ENCODE results near the gene RSPH1. TPM values are rescaled to one million over a fixed set of nuclear protein-coding genes. Genes with fewer than 3 reads are reported as not detected.

RSPH1 gene
- total RNA-seq, 2 donors from 2014 or later = 1.8 to 2.2 TPM

DNA sequence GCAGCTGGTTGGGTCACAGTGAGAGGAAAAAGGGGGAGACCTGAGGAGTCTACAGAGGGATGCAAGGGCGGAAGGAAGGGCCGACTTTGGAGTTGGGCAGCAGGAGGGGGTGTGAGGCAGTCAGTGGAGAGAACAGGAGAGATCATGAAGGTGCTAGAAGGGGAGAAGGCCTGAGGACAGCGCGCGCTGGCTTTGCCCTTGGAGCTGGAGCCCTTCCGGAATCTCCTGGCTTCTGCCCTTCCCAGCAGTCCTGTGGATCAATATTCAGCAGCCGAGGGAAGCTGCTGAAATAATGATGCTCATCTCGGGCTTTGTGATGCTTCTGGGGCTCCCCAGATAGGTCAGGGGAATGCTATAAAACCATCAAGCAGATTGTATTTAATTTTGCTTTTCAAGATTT is 44.4 kb upstream of the RSPH1 start:
- no peaks in the 10 kb centered on the region for H3K9me3 Mint-ChIP-seq
- peaks cover 31% of the 10 kb centered on the region for H3K4me1 Mint-ChIP-seq
- DNase-seq = no peak
- Histone ChIP-seq H3K9me3 (ENCODE audit: control insufficient read depth, low read length) (no peaks in the 10 kb centered on the region), H3K27ac (ENCODE audit: low read depth, low read length) (no peak overlapping the region), H3K4me3 (ENCODE audit: low read length) (no peak overlapping the region), H3K4me1 (ENCODE audit: control insufficient read depth, insufficient read depth, low read length) (no peaks in the 10 kb centered on the region), H3K9ac (ENCODE audit: extremely low read depth, low read length, poor library complexity, severe bottlenecking) (no peak overlapping the region), H3K27me3 (ENCODE audit: control insufficient read depth, insufficient read depth, low read length, poor library complexity, severe bottlenecking) (no peaks in the 10 kb centered on the region), H3K36me3 (ENCODE audit: control insufficient read depth, insufficient read depth, low read length) (peaks cover 5% of the 10 kb centered on the region)
- no peak overlapping the region for H3K4me3 Mint-ChIP-seq
- no peaks in the 10 kb centered on the region for H3K27me3 Mint-ChIP-seq (ENCODE audit: insufficient read depth)
- 77 to 83% methylated on average over 5 to 8 of the region's 8 CpGs for WGBS, 2 experiments (ENCODE audit: insufficient coverage in 1 of 2, insufficient read length in 1 of 2)
- TF ChIP-seq CTCF (conservative IDR thresholded peaks at IDR 0.05) = no peak
- peaks cover 71% of the 10 kb centered on the region for H3K36me3 Mint-ChIP-seq (ENCODE audit: low read depth)
- H3K27ac Mint-ChIP-seq = no peak overlapping the region

DNA sequence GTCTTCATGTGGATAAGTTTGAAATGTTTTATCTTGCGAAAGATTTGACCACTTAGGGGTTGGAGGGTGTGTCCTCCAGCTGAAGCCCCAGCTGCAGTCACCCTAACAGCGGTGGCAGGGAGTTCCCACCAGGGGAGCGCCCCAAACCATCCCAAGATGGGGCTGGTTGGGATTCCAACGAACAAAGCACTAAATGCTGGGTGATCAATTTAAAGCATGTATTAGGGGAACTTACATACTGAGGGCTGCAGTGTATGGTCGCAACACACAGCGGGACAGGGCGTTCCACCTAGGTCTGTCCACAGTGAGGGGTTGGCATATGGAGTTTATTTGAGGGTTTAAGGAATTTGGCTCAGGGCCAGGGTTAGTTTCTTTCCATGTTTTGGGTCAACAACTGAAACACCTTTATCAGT is 43.9 kb upstream of the RSPH1 start:
- H3K27me3 Mint-ChIP-seq (ENCODE audit: insufficient read depth) = no peaks in the 10 kb centered on the region
- peak; percentile 77 for DNase-seq
- H3K27ac ChIP-seq (ENCODE audit: low read depth, low read length) = no peak overlapping the region
- peaks cover 5% of the 10 kb centered on the region for H3K36me3 ChIP-seq (ENCODE audit: control insufficient read depth, insufficient read depth, low read length)
- no peaks in the 10 kb centered on the region for H3K4me1 ChIP-seq (ENCODE audit: control insufficient read depth, insufficient read depth, low read length)
- no peak overlapping the region for H3K4me3 Mint-ChIP-seq
- no peaks in the 10 kb centered on the region for H3K9me3 ChIP-seq (ENCODE audit: control insufficient read depth, low read length)
- H3K9ac ChIP-seq (ENCODE audit: extremely low read depth, low read length, poor library complexity, severe bottlenecking) = no peak overlapping the region
- 80 to 83% methylated on average over 5 to 6 of the region's 7 CpGs for WGBS, 2 experiments (ENCODE audit: insufficient coverage in 1 of 2, insufficient read length in 1 of 2)
- peak; percentile 64 for TF ChIP-seq CTCF (conservative IDR thresholded peaks at IDR 0.05)
- no peaks in the 10 kb centered on the region for H3K9me3 Mint-ChIP-seq
- H3K4me3 ChIP-seq (ENCODE audit: low read length) = no peak overlapping the region
- no peak overlapping the region for H3K27ac Mint-ChIP-seq
- H3K36me3 Mint-ChIP-seq (ENCODE audit: low read depth) = peaks cover 71% of the 10 kb centered on the region
- H3K4me1 Mint-ChIP-seq = peaks cover 31% of the 10 kb centered on the region
- H3K27me3 ChIP-seq (ENCODE audit: control insufficient read depth, insufficient read depth, low read length, poor library complexity, severe bottlenecking) = no peaks in the 10 kb centered on the region

DNA sequence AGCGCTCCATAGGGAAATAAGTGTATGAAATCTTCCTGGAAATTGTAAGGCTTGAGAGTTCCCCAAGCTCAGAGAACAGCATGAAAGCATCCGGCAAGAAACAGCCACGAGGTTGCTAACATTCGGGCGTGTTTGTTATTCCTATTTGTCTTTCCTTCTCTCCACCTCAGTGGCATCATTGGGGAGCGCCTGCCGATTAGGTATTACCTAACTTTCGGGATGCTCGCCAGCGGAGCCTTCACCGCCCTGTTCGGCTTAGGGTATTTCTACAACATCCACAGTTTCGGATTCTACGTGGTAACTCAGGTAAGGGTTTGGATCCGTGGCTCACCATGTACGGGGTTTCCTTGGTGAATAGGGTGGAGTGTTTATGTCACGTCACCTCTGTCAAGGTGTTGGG is 43.3 kb upstream of the RSPH1 start:
- H3K27me3 ChIP-seq (ENCODE audit: control insufficient read depth, insufficient read depth, low read length, poor library complexity, severe bottlenecking) = no peaks in the 10 kb centered on the region
- no peak overlapping the region for H3K27ac ChIP-seq (ENCODE audit: low read depth, low read length)
- Mint-ChIP-seq H3K9me3 (no peaks in the 10 kb centered on the region), H3K36me3 (ENCODE audit: low read depth) (peaks cover 70% of the 10 kb centered on the region), H3K4me1 (peaks cover 26% of the 10 kb centered on the region), H3K27me3 (ENCODE audit: insufficient read depth) (no peaks in the 10 kb centered on the region), H3K27ac (no peak overlapping the region), H3K4me3 (no peak overlapping the region)
- no peaks in the 10 kb centered on the region for H3K4me1 ChIP-seq (ENCODE audit: control insufficient read depth, insufficient read depth, low read length)
- H3K9me3 ChIP-seq (ENCODE audit: control insufficient read depth, low read length) = no peaks in the 10 kb centered on the region
- no peak for DNase-seq
- H3K9ac ChIP-seq (ENCODE audit: extremely low read depth, low read length, poor library complexity, severe bottlenecking) = no peak overlapping the region
- no peak for TF ChIP-seq CTCF (conservative IDR thresholded peaks at IDR 0.05)
- 95 to 96% methylated on average over 17 of the region's 17 CpGs for WGBS, 2 experiments (ENCODE audit: insufficient coverage in 1 of 2, insufficient read length in 1 of 2)
- H3K4me3 ChIP-seq (ENCODE audit: low read length) = no peak overlapping the region
- peaks cover 5% of the 10 kb centered on the region for H3K36me3 ChIP-seq (ENCODE audit: control insufficient read depth, insufficient read depth, low read length)

Data from endodermal cell (in vitro differentiated cells).